Smooth muscle cell (in vitro differentiated cells): ENCODE results near the gene RFPL2. TPM values are rescaled to one million over a fixed set of nuclear protein-coding genes. Genes with fewer than 3 reads are reported as not detected.

Experiments
- DNase-seq: peaks from one replicate; lab custom pipeline; 2025; ENCODE audit not compliant: unreplicated experiment; lab: John Stamatoyannopoulos, UW
- H2AFZ ChIP-seq: fragments of 200-600 bp; sonication (generic); 2 replicates; pipeline ENCODE4 v1.6.0; 2016; ENCODE audit warnings: antibody characterized with exemption, low read depth, mild to moderate bottlenecking
- H3F3A ChIP-seq: fragments of 200-600 bp; sonication (generic); 2 replicates; pipeline ENCODE4 v1.6.0; 2017; ENCODE audit warnings: antibody characterized with exemption, low read depth
- H3K27ac ChIP-seq: fragments of 200-600 bp; sonication (generic); 2 replicates; pipeline ENCODE4 v1.5.1; 2016; ENCODE audit warnings: low read depth, mild to moderate bottlenecking
- H3K27me3 ChIP-seq: fragments of 200-600 bp; sonication (generic); 2 replicates; pipeline ENCODE4 v1.6.1; 2016; ENCODE audit warnings: low read depth, mild to moderate bottlenecking
- H3K36me3 ChIP-seq: fragments of 200-600 bp; sonication (generic); 2 replicates; pipeline ENCODE4 v1.5.1; 2016; ENCODE audit warnings: low read depth
- H3K4me1 ChIP-seq: fragments of 200-600 bp; sonication (generic); 2 replicates; pipeline ENCODE4 v1.5.1; 2016; ENCODE audit warnings: low read depth
- H3K4me2 ChIP-seq: fragments of 200-600 bp; sonication (generic); 2 replicates; pipeline ENCODE4 v1.6.0; 2016; ENCODE audit warnings: mild to moderate bottlenecking
- H3K4me3 ChIP-seq: fragments of 200-600 bp; sonication (generic); 2 replicates; pipeline ENCODE4 v1.5.1; 2016; ENCODE audit warnings: mild to moderate bottlenecking
- H3K79me2 ChIP-seq: fragments of 200-600 bp; sonication (generic); 2 replicates; pipeline ENCODE4 v1.6.0; 2016; ENCODE audit warnings: low read depth, mild to moderate bottlenecking
- H3K9ac ChIP-seq: fragments of 200-600 bp; sonication (generic); 2 replicates; pipeline ENCODE4 v1.6.0; 2016; ENCODE audit warnings: low read depth
- H3K9me3 ChIP-seq: fragments of 200-600 bp; sonication (generic); replicated peaks from 2 replicates; pipeline ENCODE4 v1.5.1; 2016; ENCODE audit warnings: low read depth
- H4K20me1 ChIP-seq: fragments of 200-600 bp; sonication (generic); 2 replicates; pipeline ENCODE4 v1.6.0; 2016; ENCODE audit warnings: low read depth
- WGBS: methylation state at CpG from one replicate; pipeline ENCODE4 v1.1.7; 2016; ENCODE audit warnings: low lambda C conversion rate; 5-methylcytosine and 5-hydroxymethylcytosine counted together
- polyA plus RNA-seq: library from polyadenylated mRNA; unstranded; fragments of >200 nt; fragmentation: Nextera tagmentation; extraction: Ambion mirVana; gene quantifications from 2 replicates; pipeline ENCODE4 v1.2.1, GENCODE V29; 2016
- total RNA-seq: library from RNA; depleted of rRNA; stranded (reverse); fragments of >200 nt; gene quantifications from 2 replicates; pipeline ENCODE4 v1.2.3, GENCODE V29; 2014
- TF ChIP-seq, protein P1 (sequence below): fragments of 200-600 bp; sonication (generic); IDR thresholded peaks from 2 replicates; pipeline ENCODE4 v1.5.1; 2017; ENCODE audit warnings: borderline replicate concordance, mild to moderate bottlenecking, antibody characterized with exemption; ENCODE audit not compliant: insufficient read depth, poor library complexity, severe bottlenecking

RFPL2 gene
- total and polyA plus RNA-seq, 2 experiments from 2014 or later, result not detected

DNA sequence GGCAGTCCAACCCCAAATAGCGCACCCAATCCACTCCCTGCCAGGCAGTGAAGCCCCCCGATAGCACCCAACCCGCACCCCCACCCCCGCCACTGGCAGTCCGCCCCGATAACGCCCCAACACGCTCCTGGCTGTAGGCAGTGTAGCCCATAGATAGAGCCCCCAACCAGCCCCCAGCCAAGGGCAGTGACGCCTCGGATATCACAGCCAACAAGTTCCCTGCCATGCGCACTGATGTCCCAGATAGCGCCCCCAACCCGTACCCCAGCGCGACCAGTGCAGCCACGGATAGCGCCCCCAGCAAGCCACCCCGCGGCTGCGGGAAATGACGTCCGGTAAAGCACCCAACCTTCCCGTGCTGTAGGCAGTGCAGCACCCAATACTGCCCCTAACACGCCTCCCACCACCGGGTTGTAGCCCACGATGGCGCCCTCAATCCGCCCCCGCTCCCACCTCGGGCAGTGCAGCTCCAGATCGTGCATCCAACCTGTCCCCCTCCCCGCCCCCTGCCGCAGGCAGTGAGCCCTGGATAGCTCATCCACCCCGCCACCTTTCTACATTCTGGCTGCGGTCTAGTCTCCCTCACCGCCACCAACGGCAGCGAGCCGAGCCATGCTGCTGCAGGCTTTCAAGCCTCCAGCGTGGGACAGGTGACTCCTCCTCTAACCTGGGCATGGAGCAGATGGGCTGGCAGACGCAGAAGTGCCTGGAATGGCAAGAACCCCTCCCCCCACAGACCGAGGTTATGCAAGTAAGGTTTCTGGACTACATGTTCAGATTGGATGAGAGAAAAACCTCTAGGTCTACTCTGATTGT lies 625 bp downstream of the RFPL2 start:
- Histone ChIP-seq H3K9me3 (no peaks in the 10 kb centered on the region), H3K4me2 (peak overlapping the region; percentile 82), H4K20me1 (no peaks in the 10 kb centered on the region), H3K27me3 (peaks cover 45% of the 10 kb centered on the region), H3K4me3 (peak overlapping the region; percentile 46), H3K4me1 (peaks cover 7% of the 10 kb centered on the region), H3K9ac (no peak overlapping the region), H3K27ac (no peak overlapping the region), H3K79me2 (no peaks in the 10 kb centered on the region), H2AFZ (peak overlapping the region; percentile 59), H3F3A (no peaks in the 10 kb centered on the region), H3K36me3 (no peaks in the 10 kb centered on the region)
- WGBS, result 9% methylated on average over 34 of the region's 42 CpGs
- no peak for DNase-seq
- TF ChIP-seq, protein P1, sequence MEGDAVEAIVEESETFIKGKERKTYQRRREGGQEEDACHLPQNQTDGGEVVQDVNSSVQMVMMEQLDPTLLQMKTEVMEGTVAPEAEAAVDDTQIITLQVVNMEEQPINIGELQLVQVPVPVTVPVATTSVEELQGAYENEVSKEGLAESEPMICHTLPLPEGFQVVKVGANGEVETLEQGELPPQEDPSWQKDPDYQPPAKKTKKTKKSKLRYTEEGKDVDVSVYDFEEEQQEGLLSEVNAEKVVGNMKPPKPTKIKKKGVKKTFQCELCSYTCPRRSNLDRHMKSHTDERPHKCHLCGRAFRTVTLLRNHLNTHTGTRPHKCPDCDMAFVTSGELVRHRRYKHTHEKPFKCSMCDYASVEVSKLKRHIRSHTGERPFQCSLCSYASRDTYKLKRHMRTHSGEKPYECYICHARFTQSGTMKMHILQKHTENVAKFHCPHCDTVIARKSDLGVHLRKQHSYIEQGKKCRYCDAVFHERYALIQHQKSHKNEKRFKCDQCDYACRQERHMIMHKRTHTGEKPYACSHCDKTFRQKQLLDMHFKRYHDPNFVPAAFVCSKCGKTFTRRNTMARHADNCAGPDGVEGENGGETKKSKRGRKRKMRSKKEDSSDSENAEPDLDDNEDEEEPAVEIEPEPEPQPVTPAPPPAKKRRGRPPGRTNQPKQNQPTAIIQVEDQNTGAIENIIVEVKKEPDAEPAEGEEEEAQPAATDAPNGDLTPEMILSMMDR, result no peak

DNA sequence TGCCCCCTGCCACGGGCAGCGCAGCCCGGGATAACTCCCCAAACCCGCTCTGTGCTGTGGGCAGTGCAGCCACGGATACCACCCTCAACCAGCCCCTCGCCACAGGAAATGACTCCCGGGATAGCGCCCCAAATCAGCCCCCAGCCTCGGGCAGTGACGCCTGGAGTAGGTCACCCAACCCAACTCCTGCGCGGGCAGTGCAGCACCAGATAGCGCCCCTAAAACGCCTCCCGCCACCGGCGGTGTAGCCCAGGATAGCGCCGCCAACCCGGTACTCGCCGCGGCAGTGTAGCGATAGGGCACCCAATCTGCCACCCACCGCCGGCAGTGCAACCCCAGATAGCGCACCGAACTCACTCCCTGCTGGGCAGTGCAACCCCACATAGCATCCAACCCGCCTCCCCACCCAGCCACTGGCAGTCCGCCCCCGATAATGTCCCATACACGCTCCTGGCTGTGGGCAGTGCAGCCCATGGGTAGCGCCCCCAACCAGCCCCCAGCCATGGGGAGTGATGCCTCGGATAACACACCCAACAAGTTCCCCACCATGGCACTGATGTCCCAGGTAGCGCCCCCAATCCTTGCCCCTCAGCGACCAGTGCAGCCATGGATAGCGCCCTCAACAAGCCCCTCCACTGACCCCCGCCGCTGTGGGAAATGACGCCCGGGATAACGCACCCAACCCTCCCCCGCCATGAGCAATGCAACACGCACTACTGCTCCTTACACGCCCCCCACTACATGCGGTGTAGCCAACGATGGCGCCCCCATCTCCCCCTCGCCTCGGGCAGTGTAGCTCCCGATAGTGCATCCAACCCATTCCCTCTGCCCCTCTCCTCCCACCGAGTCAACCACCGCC lies 1.5 kb downstream of the RFPL2 start:
- peaks cover 7% of the 10 kb centered on the region for H3K4me1 ChIP-seq
- no peaks in the 10 kb centered on the region for H3K79me2 ChIP-seq
- H3K36me3 ChIP-seq, result no peaks in the 10 kb centered on the region
- H3K27ac ChIP-seq, result no peak overlapping the region
- H3K27me3 ChIP-seq, result peaks cover 53% of the 10 kb centered on the region
- H3K4me2 ChIP-seq, result no peak overlapping the region
- no peak overlapping the region for H3K9ac ChIP-seq
- H3K9me3 ChIP-seq, result no peaks in the 10 kb centered on the region
- TF ChIP-seq, protein P1, result no peak
- H2AFZ ChIP-seq, result no peak overlapping the region
- H4K20me1 ChIP-seq, result no peaks in the 10 kb centered on the region
- H3K4me3 ChIP-seq, result peak overlapping the region; percentile 8
- WGBS, result 38% methylated on average over 49 of the region's 53 CpGs
- no peak for DNase-seq
- H3F3A ChIP-seq, result no peaks in the 10 kb centered on the region

DNA sequence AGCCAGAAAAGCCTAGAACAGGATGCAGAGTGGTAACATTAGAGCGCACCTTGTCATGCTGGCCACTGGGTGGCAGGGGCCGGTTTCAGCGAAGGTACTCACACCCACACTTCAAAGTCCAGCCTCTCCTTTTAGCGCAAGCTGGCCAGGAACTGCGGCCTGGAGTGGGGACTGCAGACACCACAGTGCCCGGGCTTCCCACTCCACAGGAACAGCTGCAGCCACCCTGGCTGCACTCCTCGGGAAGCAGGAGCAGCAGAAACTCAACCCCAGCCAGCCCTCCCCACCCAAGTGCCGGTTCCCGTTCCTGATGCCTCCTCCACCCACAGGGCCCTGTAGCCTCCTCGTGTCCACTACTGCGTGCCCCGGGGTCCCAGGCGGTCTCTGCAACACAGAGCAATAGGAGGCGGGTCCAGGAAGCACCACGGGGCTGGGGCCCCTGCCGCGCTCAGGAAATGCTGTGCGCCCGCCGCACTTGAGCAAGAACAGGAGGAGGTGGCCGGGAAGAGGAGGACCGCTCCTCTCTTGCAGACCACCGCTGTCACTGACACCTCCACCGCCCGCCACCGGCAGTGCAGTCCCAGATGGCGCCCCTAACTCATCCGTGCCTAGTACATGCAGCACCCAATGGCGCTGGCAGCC lies 2.2 kb downstream of the RFPL2 start:
- WGBS, result 29% methylated on average over 26 of the region's 29 CpGs
- H3K4me1 ChIP-seq, result peaks cover 7% of the 10 kb centered on the region
- H3K9ac ChIP-seq, result no peak overlapping the region
- TF ChIP-seq, protein P1, result peak; percentile 38
- no peak for DNase-seq
- no peaks in the 10 kb centered on the region for H3F3A ChIP-seq
- no peak overlapping the region for H3K4me2 ChIP-seq
- H2AFZ ChIP-seq, result no peak overlapping the region
- no peaks in the 10 kb centered on the region for H3K79me2 ChIP-seq
- H4K20me1 ChIP-seq, result no peaks in the 10 kb centered on the region
- H3K27me3 ChIP-seq, result peaks cover 53% of the 10 kb centered on the region
- no peaks in the 10 kb centered on the region for H3K9me3 ChIP-seq
- no peaks in the 10 kb centered on the region for H3K36me3 ChIP-seq
- H3K27ac ChIP-seq, result no peak overlapping the region
- peak overlapping the region; percentile 8 for H3K4me3 ChIP-seq
